ENCODE results near the gene ZNF526.
A peak's percentile ranks its signal among the peaks of the same experiment; 100 is the strongest.

Gene ZNF526

DNA sequence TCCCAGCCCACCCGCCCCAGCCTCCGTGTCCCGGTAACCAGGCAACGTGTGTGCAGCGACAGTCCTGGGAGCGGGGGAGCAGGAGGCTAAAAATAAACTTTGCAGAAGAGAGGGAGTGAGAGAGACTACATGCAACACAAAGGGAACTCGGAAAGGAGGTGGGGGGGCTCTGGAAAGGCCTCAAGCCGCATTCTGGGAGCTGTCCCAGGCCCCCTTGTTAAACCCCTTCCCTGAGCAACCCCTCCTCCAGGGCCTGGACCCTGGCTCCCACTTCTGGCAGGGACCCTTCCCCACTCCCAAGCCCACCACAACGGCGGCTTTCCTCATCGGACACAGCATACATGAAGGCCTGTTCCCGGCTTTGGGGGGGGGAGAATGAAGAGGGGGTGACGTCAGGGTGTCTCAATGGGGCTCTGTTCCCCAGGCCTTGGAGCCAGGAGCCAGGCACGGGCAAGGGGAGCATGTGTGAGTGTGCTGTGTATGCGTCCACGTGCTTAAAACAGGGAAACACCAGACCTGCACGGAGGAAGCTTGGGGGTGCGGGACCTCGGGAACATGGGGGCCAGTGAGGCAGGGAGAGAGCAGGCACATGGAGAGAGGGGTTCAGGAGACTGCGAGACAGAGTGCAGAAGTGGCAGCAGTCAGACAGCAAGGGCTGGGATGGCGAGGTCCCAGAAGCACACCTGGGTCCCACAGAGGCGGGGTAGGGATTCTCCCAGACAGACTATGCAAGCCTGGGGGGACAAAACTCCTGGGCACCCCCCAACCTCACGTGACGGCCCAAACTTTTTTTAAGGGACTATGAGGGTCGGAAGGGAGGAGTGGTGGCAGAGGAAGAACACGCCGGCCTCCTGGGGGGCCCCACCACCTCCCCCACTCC, 32.5 kb downstream of the ZNF526 start (continued):
- TF ChIP-seq, protein P1, sequence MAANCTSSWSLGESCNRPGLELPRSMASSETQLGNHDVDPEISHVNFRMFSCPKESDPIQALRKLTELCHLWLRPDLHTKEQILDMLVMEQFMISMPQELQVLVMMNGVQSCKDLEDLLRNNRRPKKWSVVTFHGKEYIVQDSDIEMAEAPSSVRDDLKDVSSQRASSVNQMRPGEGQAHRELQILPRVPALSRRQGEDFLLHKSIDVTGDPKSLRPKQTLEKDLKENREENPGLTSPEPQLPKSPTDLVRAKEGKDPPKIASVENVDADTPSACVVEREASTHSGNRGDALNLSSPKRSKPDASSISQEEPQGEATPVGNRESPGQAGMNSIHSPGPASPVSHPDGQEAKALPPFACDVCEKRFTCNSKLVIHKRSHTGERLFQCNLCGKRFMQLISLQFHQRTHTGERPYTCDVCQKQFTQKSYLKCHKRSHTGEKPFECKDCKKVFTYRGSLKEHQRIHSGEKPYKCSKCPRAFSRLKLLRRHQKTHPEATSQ (tag by site-specific recombination; IDR thresholded peaks at IDR 0.05): no peak
- TF ChIP-seq, protein P2, sequence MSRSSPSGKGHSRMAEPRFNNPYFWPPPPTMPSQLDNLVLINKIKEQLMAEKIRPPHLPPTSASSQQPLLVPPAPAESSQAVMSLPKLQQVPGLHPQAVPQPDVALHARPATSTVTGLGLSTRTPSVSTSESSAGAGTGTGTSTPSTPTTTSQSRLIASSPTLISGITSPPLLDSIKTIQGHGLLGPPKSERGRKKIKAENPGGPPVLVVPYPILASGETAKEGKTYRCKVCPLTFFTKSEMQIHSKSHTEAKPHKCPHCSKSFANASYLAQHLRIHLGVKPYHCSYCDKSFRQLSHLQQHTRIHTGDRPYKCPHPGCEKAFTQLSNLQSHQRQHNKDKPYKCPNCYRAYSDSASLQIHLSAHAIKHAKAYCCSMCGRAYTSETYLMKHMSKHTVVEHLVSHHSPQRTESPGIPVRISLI (tag by site-specific recombination; IDR thresholded peaks at IDR 0.05): no peak
- TF ChIP-seq ZNF549 (tag by site-specific recombination; IDR thresholded peaks at IDR 0.05): no peak
- no peak for TF ChIP-seq FEZF1 (tag by site-specific recombination; IDR thresholded peaks at IDR 0.05)
- TF ChIP-seq MZF1 (tag by site-specific recombination; IDR thresholded peaks at IDR 0.05; ENCODE audit: borderline replicate concordance): 0 out of 2 replicates have a peak, but pooled peaks have one; percentile 15
- no peak for TF ChIP-seq ZNF664 (tag by site-specific recombination; IDR thresholded peaks at IDR 0.05)
- TF ChIP-seq, protein P3, sequence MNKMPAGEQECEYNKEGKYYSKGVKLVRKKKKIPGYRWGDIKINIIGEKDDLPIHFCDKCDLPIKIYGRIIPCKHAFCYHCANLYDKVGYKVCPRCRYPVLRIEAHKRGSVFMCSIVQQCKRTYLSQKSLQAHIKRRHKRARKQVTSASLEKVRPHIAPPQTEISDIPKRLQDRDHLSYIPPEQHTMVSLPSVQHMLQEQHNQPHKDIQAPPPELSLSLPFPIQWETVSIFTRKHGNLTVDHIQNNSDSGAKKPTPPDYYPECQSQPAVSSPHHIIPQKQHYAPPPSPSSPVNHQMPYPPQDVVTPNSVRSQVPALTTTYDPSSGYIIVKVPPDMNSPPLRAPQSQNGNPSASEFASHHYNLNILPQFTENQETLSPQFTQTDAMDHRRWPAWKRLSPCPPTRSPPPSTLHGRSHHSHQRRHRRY (tag by site-specific recombination; IDR thresholded peaks at IDR 0.05): no peak
- TF ChIP-seq SP3 (tag by site-specific recombination; IDR thresholded peaks at IDR 0.05): no peak
- TF ChIP-seq ZNF623 (tag by site-specific recombination; IDR thresholded peaks at IDR 0.05): no peak; the same call in 1 of the 2 replicates
- peak; percentile 24; the same call in 1 of the 2 replicates for TF ChIP-seq SCRT2 (tag by site-specific recombination; IDR thresholded peaks at IDR 0.05)
- TF ChIP-seq, protein P4, sequence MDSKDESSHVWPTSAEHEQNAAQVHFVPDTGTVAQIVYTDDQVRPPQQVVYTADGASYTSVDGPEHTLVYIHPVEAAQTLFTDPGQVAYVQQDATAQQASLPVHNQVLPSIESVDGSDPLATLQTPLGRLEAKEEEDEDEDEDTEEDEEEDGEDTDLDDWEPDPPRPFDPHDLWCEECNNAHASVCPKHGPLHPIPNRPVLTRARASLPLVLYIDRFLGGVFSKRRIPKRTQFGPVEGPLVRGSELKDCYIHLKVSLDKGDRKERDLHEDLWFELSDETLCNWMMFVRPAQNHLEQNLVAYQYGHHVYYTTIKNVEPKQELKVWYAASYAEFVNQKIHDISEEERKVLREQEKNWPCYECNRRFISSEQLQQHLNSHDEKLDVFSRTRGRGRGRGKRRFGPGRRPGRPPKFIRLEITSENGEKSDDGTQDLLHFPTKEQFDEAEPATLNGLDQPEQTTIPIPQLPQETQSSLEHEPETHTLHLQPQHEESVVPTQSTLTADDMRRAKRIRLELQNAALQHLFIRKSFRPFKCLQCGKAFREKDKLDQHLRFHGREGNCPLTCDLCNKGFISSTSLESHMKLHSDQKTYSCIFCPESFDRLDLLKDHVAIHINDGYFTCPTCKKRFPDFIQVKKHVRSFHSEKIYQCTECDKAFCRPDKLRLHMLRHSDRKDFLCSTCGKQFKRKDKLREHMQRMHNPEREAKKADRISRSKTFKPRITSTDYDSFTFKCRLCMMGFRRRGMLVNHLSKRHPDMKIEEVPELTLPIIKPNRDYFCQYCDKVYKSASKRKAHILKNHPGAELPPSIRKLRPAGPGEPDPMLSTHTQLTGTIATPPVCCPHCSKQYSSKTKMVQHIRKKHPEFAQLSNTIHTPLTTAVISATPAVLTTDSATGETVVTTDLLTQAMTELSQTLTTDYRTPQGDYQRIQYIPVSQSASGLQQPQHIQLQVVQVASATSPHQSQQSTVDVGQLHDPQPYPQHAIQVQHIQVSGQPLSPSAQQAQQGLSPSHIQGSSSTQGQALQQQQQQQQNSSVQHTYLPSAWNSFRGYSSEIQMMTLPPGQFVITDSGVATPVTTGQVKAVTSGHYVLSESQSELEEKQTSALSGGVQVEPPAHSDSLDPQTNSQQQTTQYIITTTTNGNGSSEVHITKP (tag by site-specific recombination; IDR thresholded peaks at IDR 0.05): peak; percentile 67
- TF ChIP-seq, protein P5, sequence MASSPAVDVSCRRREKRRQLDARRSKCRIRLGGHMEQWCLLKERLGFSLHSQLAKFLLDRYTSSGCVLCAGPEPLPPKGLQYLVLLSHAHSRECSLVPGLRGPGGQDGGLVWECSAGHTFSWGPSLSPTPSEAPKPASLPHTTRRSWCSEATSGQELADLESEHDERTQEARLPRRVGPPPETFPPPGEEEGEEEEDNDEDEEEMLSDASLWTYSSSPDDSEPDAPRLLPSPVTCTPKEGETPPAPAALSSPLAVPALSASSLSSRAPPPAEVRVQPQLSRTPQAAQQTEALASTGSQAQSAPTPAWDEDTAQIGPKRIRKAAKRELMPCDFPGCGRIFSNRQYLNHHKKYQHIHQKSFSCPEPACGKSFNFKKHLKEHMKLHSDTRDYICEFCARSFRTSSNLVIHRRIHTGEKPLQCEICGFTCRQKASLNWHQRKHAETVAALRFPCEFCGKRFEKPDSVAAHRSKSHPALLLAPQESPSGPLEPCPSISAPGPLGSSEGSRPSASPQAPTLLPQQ (tag by site-specific recombination; IDR thresholded peaks at IDR 0.05): peak; percentile 97
- TF ChIP-seq ZNF626 (tag by site-specific recombination; IDR thresholded peaks at IDR 0.05): no peak
- no peak for TF ChIP-seq ZNF585B (tag by site-specific recombination; IDR thresholded peaks at IDR 0.05)
- TF ChIP-seq ZNF239 (tag by site-specific recombination; IDR thresholded peaks at IDR 0.05): no peak; the same call in 1 of the 2 replicates
- no peak for TF ChIP-seq ZNF341 (tag by site-specific recombination; IDR thresholded peaks at IDR 0.05; ENCODE audit: low read depth)
- peak; percentile 19; the same call in 1 of the 2 replicates for TF ChIP-seq ZBTB48 (tag by site-specific recombination; IDR thresholded peaks at IDR 0.05)
- TF ChIP-seq KLF8 (tag by site-specific recombination; IDR thresholded peaks at IDR 0.05): peak; percentile 12; the same call in 1 of the 2 replicates
- TF ChIP-seq HOXD13 (CRISPR knock-in tag; IDR thresholded peaks at IDR 0.05; ENCODE audit: borderline replicate concordance): no peak
- no peak for TF ChIP-seq ZNF10 (tag by site-specific recombination; IDR thresholded peaks at IDR 0.05)
- no peak for TF ChIP-seq ZNF311 (tag by site-specific recombination; IDR thresholded peaks at IDR 0.05; ENCODE audit: borderline replicate concordance)
- TF ChIP-seq ZNF24 (tag by site-specific recombination; IDR thresholded peaks at IDR 0.05): 0 out of 2 replicates have a peak, but pooled peaks have one; percentile 49
- TF ChIP-seq ZNF140 (tag by site-specific recombination; IDR thresholded peaks at IDR 0.05): no peak
- no peak for TF ChIP-seq ZNF830 (tag by site-specific recombination; IDR thresholded peaks at IDR 0.05; ENCODE audit: low read depth)
- no peak for TF ChIP-seq ZNF274 (IDR thresholded peaks at IDR 0.05; ENCODE audit: low read length)
- TF ChIP-seq ZNF274 (tag by site-specific recombination; IDR thresholded peaks at IDR 0.05; ENCODE audit: borderline replicate concordance): no peak
- TF ChIP-seq IKZF3 (tag by site-specific recombination; IDR thresholded peaks at IDR 0.05): peak; percentile 50
- no peak for TF ChIP-seq HOXC10 (CRISPR knock-in tag; IDR thresholded peaks at IDR 0.05)
- no peak for TF ChIP-seq ZNF121 (tag by site-specific recombination; IDR thresholded peaks at IDR 0.05)
- TF ChIP-seq, protein P6, sequence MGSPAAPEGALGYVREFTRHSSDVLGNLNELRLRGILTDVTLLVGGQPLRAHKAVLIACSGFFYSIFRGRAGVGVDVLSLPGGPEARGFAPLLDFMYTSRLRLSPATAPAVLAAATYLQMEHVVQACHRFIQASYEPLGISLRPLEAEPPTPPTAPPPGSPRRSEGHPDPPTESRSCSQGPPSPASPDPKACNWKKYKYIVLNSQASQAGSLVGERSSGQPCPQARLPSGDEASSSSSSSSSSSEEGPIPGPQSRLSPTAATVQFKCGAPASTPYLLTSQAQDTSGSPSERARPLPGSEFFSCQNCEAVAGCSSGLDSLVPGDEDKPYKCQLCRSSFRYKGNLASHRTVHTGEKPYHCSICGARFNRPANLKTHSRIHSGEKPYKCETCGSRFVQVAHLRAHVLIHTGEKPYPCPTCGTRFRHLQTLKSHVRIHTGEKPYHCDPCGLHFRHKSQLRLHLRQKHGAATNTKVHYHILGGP (tag by site-specific recombination; IDR thresholded peaks at IDR 0.05): no peak

Data from HEK293 (cell line).